Measurements from ENCODE around the gene ZP1. TPM values are rescaled to one million over a fixed set of nuclear protein-coding genes. Genes with fewer than 3 reads are reported as not detected.
A peak's percentile ranks its signal among the peaks of the same experiment; 100 is the strongest.

Gene ZP1
- total RNA-seq, 1 experiment from 2014 or later: not detected

DNA sequence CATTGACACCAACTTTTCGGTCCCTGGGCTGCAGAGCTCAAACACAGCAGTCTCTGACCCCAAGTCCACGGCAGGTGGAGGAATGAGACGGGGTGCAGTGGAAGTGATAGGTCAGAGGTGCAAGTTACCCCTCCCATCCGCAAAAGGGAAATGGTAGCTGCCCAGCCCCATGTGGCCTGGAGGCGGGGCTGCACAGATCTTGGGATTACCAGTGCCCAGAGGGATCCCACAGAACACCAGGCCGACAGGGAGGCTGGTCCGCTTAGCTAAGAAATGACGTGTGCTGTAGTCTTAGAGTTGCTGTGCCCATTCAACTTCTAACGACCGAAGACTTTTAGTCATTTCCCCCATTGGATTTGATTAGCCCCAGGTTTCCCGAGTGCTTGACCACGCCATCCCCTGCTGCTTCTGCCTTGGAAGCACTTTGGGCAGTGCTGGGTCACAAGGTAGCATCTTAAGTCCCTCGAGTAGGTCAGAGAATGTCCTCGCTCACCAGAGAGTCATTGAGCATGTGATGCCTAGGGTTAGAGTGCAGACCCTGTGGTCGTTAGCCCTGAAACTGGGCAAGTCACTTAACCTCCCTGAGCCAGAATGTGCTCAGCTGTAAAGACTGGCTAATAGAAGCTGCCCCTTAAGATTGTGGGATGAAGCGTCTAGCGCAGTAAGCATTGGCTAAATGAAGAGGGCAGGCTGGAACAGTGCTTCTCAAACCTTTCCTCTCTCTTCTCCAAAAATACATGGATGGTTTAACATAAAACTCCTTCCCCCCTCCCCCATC, 15.8 kb upstream of the ZP1 start:
- peaks cover 22% of the 10 kb centered on the region for H3K27me3 ChIP-seq (ENCODE audit: control insufficient read depth, insufficient read depth, low read length)
- no peak overlapping the region for H3K4me3 ChIP-seq (ENCODE audit: insufficient read depth, low read depth, low read length)
- DNase-seq: peak; percentile 47
- peaks cover 18% of the 10 kb centered on the region for H3K36me3 ChIP-seq (replicated peaks; ENCODE audit: control insufficient read depth, insufficient read depth, low read length)

DNA sequence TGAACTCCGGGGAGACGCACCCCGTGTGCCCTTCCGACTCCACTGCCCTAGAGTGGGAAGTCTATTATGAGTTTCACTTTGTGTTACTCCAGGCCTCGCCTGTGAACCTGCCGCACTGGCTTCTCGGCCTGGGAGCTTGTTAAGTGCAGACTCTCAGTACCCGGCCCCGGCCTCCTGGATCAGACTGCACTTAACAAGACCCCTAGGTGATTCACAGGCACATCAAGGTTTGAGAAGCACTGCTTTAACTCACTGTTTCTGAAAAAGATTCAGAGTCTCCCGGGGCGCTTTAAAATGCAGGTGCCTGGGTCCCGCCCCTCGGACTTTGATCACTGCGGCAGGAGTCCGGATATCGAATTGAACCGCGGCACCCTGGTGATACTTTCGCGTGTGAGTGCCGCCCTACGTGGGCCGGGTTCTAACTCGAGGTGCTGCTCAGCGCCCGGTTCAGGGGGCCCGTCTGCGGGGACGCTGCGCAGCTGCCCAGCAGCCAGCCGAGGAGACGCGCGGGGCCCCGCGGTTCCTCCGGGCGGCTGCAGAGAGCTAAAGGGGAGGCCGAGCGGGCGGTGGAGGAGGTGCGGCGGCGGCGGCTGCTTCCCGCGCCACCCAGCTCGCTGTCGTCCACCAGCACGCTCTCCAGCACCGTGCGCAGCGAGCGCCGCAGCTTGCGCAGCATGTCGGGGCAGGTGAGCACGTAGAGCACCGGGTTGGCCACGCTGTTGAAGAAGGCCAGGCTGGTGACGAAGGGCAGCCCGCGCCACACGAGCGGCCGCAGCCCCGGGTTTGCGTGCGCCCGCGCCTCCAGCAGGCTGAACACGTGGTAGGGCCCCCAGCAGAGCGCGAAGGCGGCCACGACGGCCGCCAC, 15.0 kb upstream of the ZP1 start:
- Histone ChIP-seq H3K4me3 (ENCODE audit: insufficient read depth, low read depth, low read length) (peak overlapping the region; percentile 14; the same call in 1 of the 2 replicates), H3K27me3 (ENCODE audit: control insufficient read depth, insufficient read depth, low read length) (peaks cover 22% of the 10 kb centered on the region), H3K36me3 (replicated peaks; ENCODE audit: control insufficient read depth, insufficient read depth, low read length) (peaks cover 18% of the 10 kb centered on the region)
- DNase-seq: peak; percentile 66

DNA sequence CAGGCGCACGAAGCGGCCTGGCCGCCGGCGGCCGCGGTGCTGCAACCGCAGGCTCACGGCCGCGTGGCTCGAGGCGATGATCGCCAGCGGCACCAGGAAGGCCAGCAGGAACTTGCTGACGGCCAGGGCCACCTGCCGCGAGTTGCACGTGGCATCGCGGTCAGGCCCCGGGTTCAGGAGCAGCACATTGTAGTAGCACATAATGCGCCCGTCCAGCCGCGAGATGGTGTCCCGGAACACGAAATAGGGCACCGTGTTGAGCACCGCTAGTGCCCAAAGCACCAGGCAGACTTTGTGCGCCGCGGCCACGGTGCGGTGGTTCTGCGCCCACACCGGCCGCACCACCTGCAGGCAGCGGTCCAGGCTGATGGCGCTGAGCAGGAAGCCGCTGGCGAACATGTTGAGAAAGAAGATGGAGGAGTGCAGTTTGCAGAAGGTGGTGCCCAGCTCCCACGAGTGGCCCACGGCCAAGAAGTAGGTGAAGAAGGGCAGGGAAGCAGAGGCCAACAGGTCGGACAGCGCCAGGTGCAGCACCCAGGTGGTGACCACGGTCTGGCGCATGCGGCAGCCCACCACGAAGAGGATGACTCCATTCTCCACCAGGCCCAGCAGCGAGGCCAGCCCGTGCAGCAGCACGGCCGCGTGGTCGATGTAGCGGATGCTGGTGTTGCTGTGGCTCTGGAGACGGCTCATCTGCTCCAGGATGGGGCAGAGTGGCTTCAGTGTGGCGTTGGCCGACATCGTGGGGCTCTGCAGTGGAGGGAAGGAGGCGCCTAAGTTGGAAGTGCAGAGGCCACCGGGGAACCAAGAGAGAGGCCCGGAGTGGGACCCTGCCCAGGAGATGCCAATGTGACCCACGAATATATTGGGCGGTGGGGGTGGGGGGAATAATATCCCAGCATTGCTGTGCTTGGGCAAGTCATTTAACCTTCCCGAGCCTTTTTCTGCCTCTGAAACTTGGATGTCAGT, 14.1 kb upstream of the ZP1 start:
- peaks cover 22% of the 10 kb centered on the region for H3K27me3 ChIP-seq (ENCODE audit: control insufficient read depth, insufficient read depth, low read length)
- no peak overlapping the region for H3K4me3 ChIP-seq (ENCODE audit: insufficient read depth, low read depth, low read length)
- peak; percentile 59 for DNase-seq

DNA sequence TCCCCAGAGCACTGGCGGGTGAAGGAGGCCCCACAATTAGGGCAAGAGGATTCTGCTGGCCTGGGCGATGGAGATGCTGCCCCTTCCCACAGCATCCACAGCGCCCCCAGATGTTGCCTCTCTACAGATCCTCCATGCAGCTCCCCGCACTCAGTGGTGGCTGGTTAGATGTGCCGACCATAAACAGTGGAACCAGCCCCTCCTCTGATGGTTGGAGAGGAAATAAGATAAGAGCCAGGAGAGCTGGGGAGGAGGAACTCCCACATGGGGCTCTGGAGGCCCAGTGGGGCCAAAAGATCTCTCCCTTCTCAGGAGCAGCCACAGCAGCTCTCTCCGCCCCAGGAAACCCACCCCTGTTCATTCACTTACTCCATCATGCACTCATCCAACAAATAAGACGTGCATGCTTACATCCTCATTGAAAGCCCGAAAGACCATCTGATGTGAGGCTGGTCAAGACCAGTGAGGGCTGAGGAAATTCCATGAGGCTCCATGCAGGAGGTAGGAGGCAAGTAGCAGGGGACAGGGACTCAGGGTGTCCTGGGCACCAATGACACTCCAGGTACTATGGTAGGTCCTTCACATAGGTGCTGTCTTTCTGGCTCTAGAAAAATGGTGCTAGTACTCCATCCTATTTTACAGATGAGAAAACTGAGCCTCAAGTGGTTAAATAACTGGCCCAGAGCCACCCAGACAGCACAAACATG, 13.0 kb upstream of the ZP1 start:
- DNase-seq: peak; percentile 57
- Histone ChIP-seq H3K27me3 (ENCODE audit: control insufficient read depth, insufficient read depth, low read length) (peaks cover 22% of the 10 kb centered on the region), H3K4me3 (ENCODE audit: insufficient read depth, low read depth, low read length) (no peak overlapping the region), H3K36me3 (replicated peaks; ENCODE audit: control insufficient read depth, insufficient read depth, low read length) (peaks cover 13% of the 10 kb centered on the region)

More for the DNA sequence above, 14.1 kb upstream of the ZP1 start:
- H3K36me3 ChIP-seq (replicated peaks; ENCODE audit: control insufficient read depth, insufficient read depth, low read length): peaks cover 16% of the 10 kb centered on the region

DNA sequence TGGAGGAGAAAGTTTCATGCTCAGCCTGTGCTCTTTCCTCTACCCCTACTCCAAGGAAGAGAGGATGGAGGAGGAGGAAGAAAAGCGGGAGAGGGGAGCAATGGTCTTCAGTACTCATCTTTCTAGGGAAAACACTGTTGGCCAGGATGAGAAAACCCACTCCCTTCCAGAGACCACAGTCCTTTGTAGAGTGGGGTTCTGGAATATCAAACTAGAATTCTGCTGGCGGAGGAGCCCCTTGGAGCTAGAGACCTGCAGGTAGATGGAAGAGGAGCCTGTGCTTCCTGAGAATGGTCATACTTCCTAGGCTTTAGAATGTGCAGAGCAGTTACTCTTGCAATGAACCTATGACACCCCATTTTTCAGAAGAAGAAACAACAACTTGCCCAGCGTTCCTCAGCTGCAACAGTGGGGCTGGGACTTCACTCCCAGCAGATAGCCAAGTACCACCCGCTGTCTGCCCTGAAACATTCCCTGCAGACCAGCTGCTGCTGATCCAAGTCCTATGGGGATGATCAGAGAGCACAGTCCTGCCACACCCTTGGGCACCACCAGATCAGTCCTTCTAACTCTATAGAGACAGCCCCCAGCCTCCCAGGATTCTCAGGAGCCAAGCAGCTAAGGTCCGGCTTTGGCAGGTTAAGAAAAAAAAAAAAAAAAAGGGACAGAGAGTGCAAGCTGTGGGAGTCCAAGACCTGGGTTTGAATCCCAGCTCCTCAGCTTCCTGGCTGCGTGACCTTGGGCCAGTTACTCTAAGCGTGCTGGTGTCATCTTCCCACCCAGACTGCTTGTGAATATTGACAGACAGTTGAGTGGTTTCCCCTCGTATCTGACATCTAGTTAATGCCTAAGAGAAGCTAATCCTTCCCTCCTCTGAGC, 12.3 kb upstream of the ZP1 start:
- peaks cover 22% of the 10 kb centered on the region for H3K27me3 ChIP-seq (ENCODE audit: control insufficient read depth, insufficient read depth, low read length)
- DNase-seq: no peak
- H3K36me3 ChIP-seq (replicated peaks; ENCODE audit: control insufficient read depth, insufficient read depth, low read length): peaks cover 8% of the 10 kb centered on the region
- H3K4me3 ChIP-seq (ENCODE audit: insufficient read depth, low read depth, low read length): no peak overlapping the region

DNA sequence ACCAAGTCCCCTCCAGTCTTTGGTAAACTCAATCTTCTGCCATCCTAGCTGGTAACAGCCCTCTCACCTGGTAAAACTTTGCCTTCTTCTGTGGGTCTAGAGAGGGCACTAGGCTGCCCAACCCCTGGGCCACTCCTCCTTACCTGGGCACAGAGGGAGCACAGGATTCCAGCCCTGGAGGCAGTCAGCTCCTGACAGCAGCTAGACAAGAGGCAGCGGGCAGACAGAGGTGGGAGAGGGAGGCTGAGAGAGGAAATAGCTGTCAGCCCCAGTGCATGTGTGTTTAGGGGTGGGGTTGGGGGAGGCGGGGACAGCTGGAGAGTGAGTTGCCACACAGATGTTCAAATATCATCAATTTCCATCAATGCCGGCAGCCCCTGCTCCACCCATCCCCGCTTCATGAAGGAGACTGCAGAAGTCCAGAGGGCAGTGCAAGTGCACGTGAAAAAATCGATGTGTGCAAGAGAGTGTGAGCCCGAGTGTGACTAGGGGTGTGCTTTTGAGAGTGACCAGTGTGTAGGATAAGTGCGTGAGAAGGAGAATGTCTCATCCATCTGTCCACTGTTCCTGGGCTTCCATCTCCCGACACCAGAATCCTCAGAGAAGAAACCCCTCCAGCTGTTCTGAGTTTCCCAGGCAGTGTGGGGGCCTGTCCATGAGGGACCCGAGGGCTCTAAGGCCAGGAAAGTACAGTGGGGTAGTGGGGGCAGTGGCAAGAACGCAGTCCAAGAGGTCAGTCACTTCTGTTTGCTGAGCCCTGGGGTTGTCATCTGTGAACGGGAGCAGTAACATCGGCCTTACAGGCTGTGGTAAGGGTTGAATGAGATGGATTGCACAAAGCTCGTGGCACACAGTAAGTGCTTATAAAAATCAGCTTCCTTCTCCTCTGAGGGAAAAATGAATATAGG, 11.4 kb upstream of the ZP1 start, which contains the start of gene PTGDR2:
Gene PTGDR2, minus strand, starts transcription at position 225 of the 908 bp plus-strand sequence. CDS start 2,228 bp downstream, outside the sequence.
- peaks cover under 1% of the 10 kb centered on the region; the same call in 1 of the 2 replicates for H3K36me3 ChIP-seq (replicated peaks; ENCODE audit: control insufficient read depth, insufficient read depth, low read length)
- no peak within 1 kb of the TSS for H3K4me3 ChIP-seq (ENCODE audit: insufficient read depth, low read depth, low read length)
- H3K27me3 ChIP-seq (ENCODE audit: control insufficient read depth, insufficient read depth, low read length): peaks cover 22% of the 10 kb centered on the region
- no peak for DNase-seq

DNA sequence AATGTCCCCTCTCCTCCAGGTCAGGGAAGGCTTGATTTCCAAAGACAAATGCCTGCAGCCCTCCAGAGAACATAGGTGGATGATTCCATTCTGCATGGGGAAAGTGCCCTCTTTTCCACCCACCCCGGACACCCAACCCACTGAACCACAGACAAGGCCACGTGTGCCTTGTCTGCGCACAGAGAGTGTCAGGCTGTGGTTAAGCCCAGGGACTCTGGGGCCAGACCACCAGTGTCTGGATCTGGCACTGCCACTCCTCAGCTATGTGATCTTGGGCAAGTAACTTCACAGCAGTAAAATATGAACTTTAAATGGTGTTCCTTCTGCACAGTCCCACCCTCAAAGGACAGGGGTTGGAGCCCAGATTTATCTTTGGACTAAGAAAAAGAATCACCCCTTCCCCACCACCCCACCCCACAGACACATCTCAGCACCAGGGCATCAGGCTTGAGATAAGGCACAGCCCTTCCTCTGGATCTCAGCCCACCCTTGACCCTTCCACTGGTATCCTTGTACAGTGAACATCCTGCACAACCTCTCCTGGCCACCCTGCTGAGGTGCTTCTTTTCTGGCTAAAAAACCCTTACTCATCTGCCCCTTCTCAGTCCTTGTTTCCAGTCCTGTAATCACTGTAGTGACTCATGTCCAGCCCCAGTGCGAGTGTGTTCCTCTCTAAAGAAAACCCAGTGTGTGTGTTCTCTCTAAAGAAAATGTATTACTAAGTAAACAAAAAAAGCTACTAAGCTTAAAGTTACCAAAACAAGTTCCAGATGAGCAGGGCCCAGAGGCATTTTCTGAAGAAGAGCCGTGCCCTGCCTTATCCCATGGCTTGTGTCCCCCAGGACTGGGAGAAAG, 9.7 kb upstream of the ZP1 start:
- Histone ChIP-seq H3K27me3 (ENCODE audit: control insufficient read depth, insufficient read depth, low read length) (peaks cover 20% of the 10 kb centered on the region), H3K4me3 (ENCODE audit: insufficient read depth, low read depth, low read length) (no peak overlapping the region), H3K36me3 (replicated peaks; ENCODE audit: control insufficient read depth, insufficient read depth, low read length) (no peaks in the 10 kb centered on the region)
- no peak for DNase-seq

DNA sequence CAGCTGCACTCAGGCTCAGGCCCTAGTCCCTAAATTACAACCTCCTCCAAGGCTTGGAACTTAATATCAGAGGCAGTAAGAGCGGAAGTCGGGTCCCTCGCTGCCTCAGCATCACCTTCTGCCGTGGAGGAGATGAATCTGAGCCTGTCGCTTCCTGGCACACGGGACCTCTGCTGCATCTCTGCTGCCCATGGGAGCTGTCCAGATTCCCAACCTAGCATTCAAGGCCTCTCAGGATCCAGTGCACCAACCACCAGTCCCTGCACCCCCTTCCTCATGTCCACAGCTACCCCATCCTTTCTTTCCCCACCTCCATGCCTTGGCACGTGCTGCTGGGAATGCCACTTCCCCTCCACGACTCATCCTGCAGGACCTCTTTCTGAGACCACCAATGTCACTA, 9.1 kb upstream of the ZP1 start:
- Histone ChIP-seq H3K27me3 (ENCODE audit: control insufficient read depth, insufficient read depth, low read length) (peaks cover 14% of the 10 kb centered on the region), H3K4me3 (ENCODE audit: insufficient read depth, low read depth, low read length) (no peak overlapping the region), H3K36me3 (replicated peaks; ENCODE audit: control insufficient read depth, insufficient read depth, low read length) (no peaks in the 10 kb centered on the region)
- no peak for DNase-seq

DNA sequence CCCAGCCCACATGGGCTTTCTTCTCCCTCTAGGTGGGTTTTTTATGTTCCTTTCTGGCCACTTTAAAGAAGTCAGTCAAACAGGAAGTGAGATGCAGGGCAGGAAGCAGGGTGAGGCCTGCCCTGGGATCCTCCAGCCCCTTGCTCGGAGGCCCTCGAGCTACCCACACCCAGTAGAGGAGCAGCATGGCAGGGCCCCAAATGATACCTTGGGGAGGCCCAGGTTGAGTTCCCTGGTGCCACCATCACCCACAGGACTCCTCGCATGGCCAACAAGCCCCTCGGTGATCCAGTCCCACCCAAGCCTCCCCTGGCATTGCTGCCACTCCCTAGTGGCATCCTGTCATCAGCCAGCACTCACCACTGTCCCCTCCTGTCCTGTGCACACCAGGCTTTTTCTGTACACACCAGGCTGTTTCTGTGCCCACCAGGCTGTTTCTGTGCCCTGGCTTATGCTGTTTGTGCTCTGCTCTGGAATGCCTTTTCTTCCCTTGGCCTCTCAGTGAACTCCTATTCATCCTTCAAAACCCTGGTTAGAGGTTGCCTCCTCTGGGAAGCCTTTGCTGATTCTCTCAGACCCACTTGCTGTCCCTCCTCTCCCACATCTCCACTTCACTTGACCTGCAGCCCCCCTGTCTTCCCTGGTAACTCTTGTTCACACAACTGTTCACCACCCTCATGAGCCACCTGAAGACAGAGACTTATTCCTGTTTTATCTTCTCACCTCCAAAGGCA, 8.4 kb upstream of the ZP1 start:
- no peaks in the 10 kb centered on the region for H3K36me3 ChIP-seq (replicated peaks; ENCODE audit: control insufficient read depth, insufficient read depth, low read length)
- H3K4me3 ChIP-seq (ENCODE audit: insufficient read depth, low read depth, low read length): no peak overlapping the region
- peaks cover 10% of the 10 kb centered on the region for H3K27me3 ChIP-seq (ENCODE audit: control insufficient read depth, insufficient read depth, low read length)
- no peak for DNase-seq

DNA sequence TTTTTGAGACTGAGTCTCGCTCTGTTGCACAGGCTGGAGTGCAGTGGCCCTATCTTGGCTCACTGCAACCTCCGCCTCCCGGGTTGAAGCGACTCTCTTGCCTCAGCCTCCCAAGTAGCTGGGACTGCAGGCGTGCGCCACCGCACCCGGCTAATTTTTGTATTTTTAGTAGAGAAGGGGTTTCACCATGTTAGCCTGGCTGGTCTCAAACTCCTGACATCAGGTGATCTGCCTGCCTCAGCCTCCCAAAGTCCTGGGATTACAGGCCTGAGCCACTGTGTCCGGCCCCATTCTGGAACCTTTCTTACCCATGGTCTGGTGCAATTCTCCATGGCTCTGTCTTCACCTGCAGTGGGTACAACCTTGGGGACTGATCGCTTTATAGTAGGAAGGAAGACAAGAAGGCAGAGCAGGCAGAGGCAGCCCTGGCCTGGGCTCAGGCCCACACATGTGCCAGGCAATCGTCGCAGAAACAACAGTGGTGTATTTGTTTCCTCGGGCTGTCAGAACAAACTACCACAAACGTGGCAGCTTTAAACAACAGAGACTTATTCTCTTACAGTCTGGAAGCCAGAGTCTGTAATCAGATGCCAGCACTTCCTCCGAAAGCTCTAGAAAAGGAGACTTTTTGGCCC, 7.6 kb upstream of the ZP1 start:
- DNase-seq: no peak
- Histone ChIP-seq H3K27me3 (ENCODE audit: control insufficient read depth, insufficient read depth, low read length) (peaks cover 3% of the 10 kb centered on the region; the same call in 1 of the 2 replicates), H3K4me3 (ENCODE audit: insufficient read depth, low read depth, low read length) (no peak overlapping the region), H3K36me3 (replicated peaks; ENCODE audit: control insufficient read depth, insufficient read depth, low read length) (no peaks in the 10 kb centered on the region)
